Stimulated activated CD4-positive, alpha-beta T cell treated with anti-CD3 and anti-CD28 coated beads, Interleukin-2, amount 100 ng/mL, for 48 hours (primary cell): ENCODE measurements around the gene TMEM117.
"Not testable (repeated sequence)": the region's sequence is repeated elsewhere in the genome, so short reads cannot be mapped to it uniquely, and the experiment has no call there.

Source experiments
- DNase-seq, 2 donors: peaks; one replicate each; pipeline ENCODE4 v3.0.0-alpha.2; 2020

TMEM117 gene

DNA sequence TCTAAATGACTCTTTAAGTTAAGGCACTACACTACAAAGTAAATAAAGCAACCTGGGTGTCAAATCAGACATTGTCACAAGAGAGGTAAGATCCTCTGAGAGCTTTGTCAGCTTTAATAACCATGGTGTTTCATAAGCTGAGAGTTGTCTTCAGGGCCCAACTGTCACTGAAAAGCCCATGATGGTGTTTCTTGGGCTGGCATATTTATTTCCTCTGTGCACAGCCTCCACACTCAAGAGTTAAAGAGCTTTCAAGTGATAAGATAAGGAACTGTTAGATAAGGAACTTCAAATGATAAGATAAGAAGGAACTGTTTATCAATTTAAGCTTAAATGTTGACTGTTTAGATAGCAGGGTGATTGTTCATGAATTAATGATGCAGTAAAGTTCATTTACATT lies 495.4 kb downstream of the TMEM117 start:
- no peak for DNase-seq

GRCh38 chr12:44334347-44334746 lies 498.5 kb downstream of the TMEM117 start:
- DNase-seq, result no peak

DNA sequence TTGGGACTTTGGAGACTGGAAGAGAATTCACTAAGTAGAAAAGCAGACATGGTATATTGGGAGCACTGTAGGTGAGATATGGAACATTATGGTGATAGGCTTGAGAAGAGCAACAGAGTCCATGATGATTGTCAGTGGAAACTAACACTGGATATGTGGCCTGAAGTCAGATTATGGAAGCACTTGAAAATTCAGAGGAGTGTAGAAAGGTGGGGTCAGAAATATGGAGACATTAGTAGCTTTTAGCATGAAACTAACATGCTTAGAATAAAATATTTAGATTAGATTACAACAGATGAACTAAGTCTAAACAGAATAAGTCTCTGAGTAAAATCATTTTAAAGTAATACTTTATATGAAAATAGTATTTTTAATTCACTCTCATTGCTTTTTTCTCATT lies 499.1 kb downstream of the TMEM117 start:
- DNase-seq, result no peak

- DNase-seq, result no peak
Observed at GRCh38 chr12:44336577-44336976, 500.7 kb downstream of the TMEM117 start.

DNA sequence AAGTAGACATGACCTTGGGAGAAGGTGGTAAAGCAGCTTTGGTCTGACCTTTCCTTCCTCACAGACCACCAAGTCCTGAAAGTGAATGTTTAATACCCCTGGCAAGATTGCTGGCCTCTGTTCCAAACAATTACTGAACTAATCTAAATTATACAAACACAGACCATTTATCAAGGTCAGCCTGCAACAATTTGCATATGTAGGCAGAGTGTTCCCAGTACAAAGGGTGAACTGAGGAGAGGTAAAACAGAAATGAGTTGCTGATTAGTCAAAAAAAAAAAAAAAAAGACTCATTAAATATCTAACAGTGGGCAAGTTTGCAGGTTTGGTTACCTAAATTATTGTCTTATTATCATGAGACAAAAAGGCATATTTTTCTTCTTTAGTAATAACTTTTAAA lies 506.5 kb downstream of the TMEM117 start:
- DNase-seq, result no peak

DNA sequence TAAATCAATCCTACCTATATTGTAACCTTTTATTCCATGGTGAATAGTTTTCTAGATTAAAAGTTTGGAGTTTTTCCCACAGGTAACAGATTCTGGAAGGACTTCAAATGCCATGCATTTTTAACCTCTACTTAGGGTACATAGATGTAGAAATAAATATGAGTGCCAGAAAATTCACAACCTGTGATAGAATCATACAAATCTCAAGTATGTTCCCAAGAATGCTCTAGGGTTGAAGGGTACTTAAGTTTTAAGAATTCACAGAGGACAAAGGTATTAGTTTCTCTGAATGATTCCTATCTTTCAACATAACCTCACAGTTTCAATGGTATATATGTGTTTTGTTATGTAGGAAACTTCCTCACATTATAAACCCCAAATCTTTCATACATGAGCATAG lies 511.3 kb downstream of the TMEM117 start:
- no peak for DNase-seq

DNA sequence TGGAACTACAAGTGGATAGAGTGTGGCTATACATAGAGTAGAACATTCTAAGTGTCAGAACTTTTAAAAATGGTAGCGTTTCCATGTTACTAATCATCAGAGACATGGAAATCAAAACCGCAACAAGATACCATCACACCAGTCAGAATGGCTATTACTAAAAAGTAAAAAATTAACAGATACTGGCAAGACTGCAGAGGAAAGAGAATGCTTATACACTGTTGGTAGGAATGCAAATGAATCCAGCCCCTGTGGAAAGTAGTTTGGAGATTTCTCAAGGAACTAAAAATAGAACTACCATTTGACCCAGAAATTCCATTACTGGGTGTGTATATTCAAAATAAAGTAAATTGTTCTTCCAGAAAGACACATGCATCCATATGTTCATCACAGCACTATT lies 521.6 kb downstream of the TMEM117 start:
- no peak for DNase-seq

- no peak for DNase-seq
Observed at GRCh38 chr12:44358636-44359035, 522.8 kb downstream of the TMEM117 start.

GRCh38 chr12:44362947-44363346 lies 527.1 kb downstream of the TMEM117 start:
- no peak for DNase-seq

DNA sequence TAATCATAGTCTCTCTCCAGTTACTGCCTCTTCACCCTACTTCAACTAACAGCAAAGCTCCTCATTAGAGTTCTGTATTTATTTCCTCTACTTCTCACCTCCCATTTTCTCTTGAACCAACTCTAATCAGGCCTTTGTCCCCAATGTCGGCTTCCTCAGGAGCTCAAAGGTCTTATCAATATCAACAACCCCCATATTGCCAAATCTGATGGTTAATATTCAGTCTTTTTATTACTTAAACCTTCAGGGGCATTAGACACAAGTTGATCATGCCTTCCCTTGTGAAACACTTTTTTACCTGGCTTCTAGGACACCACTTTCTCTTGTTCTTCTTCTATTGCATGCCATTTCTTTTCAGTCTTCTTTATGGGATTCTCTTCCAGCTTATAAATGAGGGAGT lies 531.3 kb downstream of the TMEM117 start:
- no peak for DNase-seq

GRCh38 chr12:44367916-44368315 lies 532.0 kb downstream of the TMEM117 start:
- no peak for DNase-seq

DNA sequence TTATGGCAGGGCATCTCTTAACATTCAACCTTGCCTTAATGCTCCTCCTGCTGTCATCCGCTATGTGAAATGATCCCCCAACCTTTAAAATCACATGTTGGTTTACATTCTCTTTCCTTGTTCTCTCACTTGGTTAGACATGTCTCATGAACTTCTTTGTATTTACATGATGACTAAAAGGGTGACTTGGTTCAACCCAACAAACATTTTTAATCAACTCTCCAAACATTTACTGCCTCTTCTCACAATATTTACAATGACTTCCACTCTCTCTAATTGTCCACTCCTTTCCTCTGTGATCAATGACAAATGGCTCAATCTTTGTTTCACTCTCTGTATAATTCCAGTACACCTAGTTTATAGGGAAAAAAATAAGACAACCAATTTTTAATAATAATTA lies 534.1 kb downstream of the TMEM117 start:
- DNase-seq, result no peak

DNA sequence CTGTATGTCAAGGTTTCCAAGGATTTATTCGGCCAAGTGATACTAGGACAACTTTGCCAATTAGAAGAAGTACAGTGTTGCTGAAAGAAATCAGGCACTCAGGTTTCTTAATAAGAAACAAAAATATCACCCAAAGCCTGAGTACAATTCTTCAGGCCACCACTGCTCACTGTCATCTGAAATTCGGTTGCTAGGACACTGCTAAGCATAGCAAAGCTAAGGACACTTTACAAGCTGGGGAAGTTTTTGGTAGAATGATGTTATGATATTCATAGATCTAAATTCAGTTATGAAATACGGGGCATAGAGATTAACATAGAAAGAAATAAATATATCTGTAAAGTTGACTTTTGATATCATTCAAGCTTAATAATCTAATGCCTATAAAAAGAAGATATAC lies 535.1 kb downstream of the TMEM117 start:
- DNase-seq, result no peak

GRCh38 chr12:44372259-44372658 lies 536.4 kb downstream of the TMEM117 start:
- DNase-seq, result no peak

- no peak for DNase-seq
Observed at GRCh38 chr12:44375694-44376093, 539.8 kb downstream of the TMEM117 start.

- no peak for DNase-seq
Observed at GRCh38 chr12:44377443-44378187, 541.7 kb downstream of the TMEM117 start.

GRCh38 chr12:44379113-44379512 lies 543.2 kb downstream of the TMEM117 start:
- not testable (repeated sequence) for DNase-seq

- DNase-seq, result no peak
Observed at GRCh38 chr12:44379831-44380230, 544.0 kb downstream of the TMEM117 start.

GRCh38 chr12:44380861-44381260 lies 545.0 kb downstream of the TMEM117 start:
- no peak for DNase-seq

- no peak for DNase-seq
Observed at GRCh38 chr12:44381341-44381740, 545.5 kb downstream of the TMEM117 start.

DNA sequence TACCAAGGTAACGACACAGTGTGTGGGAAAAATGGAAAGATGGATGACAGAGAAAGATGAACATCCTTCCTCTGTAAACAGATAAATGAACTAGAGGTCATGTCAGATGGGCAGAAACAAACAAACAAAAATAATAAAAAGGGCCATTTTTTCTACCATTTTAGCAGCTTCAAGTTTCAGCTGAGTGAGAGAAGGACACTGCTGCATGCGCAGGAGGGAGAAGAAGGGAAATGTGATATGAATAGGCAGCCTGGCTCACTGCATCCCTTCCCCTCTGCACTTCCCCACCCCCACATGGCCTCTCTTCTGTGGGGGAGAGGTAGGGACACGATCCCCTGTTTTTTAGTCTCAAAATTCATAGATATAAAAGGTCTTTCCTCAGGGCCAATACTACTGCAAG lies 548.3 kb downstream of the TMEM117 start:
- DNase-seq, result no peak

- no peak for DNase-seq
Observed at GRCh38 chr12:44385964-44386363, 550.1 kb downstream of the TMEM117 start.

DNA sequence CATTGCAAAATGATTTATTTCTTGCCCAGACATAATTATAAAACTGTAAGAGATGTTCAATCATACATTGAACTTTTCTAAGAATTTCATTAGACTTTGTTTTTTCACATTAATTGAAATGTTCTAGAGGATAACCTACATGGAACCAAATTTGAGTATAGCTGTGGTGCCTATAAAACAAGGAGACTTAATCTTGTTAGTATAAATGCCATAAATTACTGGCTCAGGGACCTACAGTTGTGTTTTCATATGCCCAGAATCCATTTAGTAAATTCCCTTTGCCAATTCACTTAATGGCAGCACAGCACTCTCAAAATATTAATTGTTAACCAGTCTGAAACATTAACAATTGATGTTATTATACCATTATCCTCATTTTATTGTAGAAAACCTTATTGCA lies 551.7 kb downstream of the TMEM117 start:
- no peak for DNase-seq

GRCh38 chr12:44389038-44389437 lies 553.2 kb downstream of the TMEM117 start:
- no peak for DNase-seq

DNA sequence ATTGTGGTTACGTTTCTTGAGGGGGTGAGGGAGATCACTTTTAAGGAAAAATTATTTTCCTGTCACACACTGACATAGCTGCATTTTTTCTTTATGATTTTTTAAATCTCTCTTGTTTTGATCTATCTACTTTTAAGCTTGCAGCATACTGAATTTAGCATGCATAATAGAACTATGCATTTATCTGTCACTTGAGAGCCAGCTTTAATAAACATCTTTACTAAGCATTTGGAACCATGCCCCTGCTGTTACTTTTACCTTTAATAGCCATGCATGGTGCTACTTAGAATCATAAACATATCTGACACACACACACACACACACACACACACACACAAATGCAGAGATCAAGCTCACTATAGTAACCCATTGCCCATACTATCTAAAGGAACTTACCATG lies 554.0 kb downstream of the TMEM117 start:
- no peak for DNase-seq
